GM18505 (cell line): ENCODE data around the gene GPS1.
A peak's percentile ranks its signal among the peaks of the same experiment; 100 is the strongest.

Experiments used
- ATAC-seq: cut with Tn5 transposase; IDR thresholded peaks from one replicate; pipeline ENCODE4 v1.9.1; 2021; ENCODE audit not compliant: unreplicated experiment
- POLR2A ChIP-seq: IDR thresholded peaks from 4 replicates; pipeline ENCODE4 v1.6.1; 2011; ENCODE audit warnings: borderline replicate concordance; ENCODE audit not compliant: insufficient read depth, insufficient read length; ENCODE audit errors: extremely low read depth

GPS1 gene

GRCh38 chr17:82051776-82052637, at the start of gene GPS1, which contains the start of gene RFNG:
GPS1 (plus strand) TSS chr17:82051898; CDS start chr17:82051932, 34 bp downstream.
RFNG (minus strand) TSS chr17:82051811; CDS start chr17:82051766, 45 bp downstream.
- no peak for ATAC-seq
- peak; percentile 66 for TF ChIP-seq POLR2A

- TF ChIP-seq POLR2A = no peak
- ATAC-seq = no peak
These were observed 48.0 kb upstream of the GPS1 start for GRCh38 chr17:82003411-82004381.

- no peak for TF ChIP-seq POLR2A
- ATAC-seq = no peak
These were observed 46.9 kb upstream of the GPS1 start for GRCh38 chr17:82004517-82005455.

- no peak for ATAC-seq
- TF ChIP-seq POLR2A = no peak
These were observed 45.9 kb upstream of the GPS1 start for GRCh38 chr17:82005701-82006348.

- ATAC-seq = no peak
These were observed 45.0 kb upstream of the GPS1 start for GRCh38 chr17:82006468-82007227.

GRCh38 chr17:82007228-82007494, 44.5 kb upstream of the GPS1 start:
- no peak for TF ChIP-seq POLR2A
- ATAC-seq = no peak

More at GRCh38 chr17:82006468-82007227, 45.0 kb upstream of the GPS1 start:
- no peak for TF ChIP-seq POLR2A

GRCh38 chr17:82007495-82008257, 44.0 kb upstream of the GPS1 start:
- ATAC-seq = no peak
- TF ChIP-seq POLR2A = no peak

- ATAC-seq = no peak
- TF ChIP-seq POLR2A = no peak
These were observed 43.3 kb upstream of the GPS1 start for GRCh38 chr17:82008258-82008940.

GRCh38 chr17:82008941-82009405, 42.7 kb upstream of the GPS1 start:
- no peak for ATAC-seq
- no peak for TF ChIP-seq POLR2A

- no peak for ATAC-seq
These were observed 42.3 kb upstream of the GPS1 start for GRCh38 chr17:82009413-82009812.

More at GRCh38 chr17:82009413-82009812, 42.3 kb upstream of the GPS1 start:
- no peak for TF ChIP-seq POLR2A
